GM19455 (cell line): ENCODE measurements around the gene S100A4.

Experiments used
- ATAC-seq: cut with Tn5 transposase; IDR thresholded peaks from one replicate; pipeline ENCODE4 v1.9.1; 2021; ENCODE audit not compliant: unreplicated experiment

The S100A4 gene

GRCh38 chr1:153513023-153513422 lies 32.6 kb downstream of the S100A4 start:
- ATAC-seq = no peak

DNA sequence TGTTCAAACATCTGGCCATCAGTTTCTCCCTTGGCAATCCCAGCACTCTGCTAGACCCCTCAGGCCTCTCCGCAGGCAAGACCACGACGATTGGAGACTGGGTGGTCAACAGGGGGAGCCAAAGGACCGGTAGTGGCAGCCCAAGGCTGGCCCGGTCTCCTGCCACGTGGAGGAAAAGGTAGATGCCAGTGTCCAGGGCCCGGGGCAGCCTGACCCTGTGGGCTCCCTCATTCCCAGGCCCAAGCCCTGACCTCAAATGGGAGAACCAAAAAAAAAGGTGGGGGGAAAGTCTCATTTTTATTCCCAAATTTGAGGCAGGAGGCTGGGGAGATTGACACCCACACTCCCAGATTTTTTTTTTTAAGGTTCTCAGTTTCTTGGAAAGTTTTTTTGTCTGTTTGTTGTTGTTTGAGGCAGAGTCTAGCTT lies 34.6 kb downstream of the S100A4 start:
- no peak for ATAC-seq

DNA sequence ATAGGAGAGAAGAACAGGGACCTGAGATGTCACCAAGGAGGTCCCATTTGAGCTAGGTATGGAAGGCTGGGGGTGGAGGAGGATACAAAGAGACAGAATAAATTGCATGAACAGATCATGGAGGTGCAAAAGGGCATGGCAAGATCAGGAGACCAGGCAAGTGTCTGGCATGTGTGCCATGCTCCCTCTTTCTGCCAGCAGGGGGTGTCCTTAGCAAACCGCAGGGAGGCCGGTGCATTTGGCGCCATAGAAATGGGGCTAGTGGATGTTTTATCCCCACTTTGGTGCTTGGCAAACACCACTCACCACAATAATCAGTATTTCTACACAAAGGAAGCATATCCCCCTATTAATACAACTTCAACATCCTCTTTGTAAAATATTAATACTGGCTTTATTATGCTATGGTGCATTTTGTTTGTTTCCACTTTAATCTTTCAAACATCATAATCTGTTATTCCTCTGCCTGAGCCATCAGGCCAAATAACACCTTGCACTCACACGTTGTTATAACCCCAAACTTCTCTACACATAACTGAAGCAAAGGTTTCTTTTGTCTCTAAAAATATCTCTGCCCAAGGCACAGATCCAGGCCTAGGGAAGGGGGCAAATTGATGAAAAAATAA lies 35.8 kb downstream of the S100A4 start:
- no peak for ATAC-seq

- no peak for ATAC-seq
Observed at GRCh38 chr1:153509036-153509435, 36.6 kb downstream of the S100A4 start.

DNA sequence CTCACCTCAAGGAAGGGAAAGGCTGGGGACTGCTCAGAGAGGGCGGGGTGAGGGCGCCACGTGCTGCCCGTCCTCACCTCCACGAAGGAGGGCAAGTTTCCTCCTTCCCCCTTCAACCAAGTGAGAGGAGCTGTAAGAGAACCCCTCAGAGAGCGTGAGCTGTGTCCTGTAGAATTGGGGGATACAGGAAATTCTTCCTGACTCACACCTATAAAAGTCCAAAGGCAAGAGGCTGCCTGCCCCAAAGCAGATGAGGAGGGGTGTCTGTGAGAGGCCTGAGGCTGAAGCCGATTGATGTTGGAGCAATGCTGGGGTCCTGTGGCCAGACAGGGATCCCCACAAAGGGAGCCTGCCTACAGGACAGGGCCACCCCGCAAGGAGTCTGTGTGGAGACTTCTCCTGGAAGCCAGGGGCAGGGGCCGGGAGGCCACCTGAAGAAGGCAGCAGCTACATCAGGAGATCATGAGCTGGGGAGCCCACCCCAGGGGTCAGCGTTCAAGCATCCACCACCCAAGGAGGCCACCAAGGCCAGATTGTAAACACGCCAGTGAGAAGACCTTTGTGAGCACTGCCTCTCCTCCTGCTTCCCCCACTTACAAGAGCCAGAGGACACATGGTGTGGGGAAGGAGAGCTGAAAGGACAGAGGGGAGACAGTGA lies 37.6 kb downstream of the S100A4 start:
- ATAC-seq = no peak

DNA sequence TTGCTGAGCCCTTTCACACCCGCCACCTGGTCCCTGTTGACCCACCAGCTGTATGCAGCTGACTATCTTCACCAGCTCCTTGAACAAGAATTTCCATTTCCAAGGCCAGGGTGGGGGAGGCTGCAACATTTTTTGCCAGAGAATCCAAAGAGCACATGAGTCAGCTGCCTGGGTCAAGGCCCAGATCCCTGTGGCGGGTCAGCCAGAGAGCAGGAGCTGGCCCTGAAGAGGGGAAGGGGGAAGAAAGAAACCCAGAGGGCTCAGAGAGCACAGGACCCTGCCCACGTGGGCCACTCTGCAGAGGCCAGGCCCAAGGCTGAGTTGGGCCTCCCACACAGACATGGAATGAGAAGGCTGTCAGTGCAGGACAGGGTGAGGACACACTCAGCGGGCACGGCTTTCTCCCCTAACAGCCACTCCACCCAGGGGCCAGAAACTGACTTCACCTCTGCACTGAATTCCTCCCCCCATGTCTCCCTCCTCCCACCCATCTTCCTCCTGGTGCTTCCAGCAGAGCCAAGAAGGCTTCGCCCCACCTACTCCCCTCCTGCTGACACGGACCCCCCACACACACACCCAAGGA lies 38.7 kb downstream of the S100A4 start:
- ATAC-seq = no peak

DNA sequence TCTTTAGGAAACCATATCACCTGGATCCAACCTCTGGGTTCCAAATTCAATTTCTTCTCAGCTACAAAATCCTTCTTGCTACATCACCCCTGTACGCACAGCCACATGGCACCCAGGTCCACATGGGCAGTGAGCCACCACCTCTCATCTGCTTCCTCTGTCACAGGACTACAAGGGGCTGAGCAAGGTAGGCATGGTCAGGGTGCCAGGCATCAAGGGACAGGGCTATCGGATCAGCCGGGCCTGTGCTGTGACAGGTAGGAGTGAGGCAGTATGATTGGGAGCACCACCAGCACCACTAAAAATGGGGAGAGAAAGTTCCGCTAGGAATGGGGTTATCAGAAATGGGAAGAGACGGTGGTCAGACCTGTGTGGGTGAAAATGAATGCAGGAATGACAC lies 39.2 kb downstream of the S100A4 start:
- ATAC-seq = no peak

DNA sequence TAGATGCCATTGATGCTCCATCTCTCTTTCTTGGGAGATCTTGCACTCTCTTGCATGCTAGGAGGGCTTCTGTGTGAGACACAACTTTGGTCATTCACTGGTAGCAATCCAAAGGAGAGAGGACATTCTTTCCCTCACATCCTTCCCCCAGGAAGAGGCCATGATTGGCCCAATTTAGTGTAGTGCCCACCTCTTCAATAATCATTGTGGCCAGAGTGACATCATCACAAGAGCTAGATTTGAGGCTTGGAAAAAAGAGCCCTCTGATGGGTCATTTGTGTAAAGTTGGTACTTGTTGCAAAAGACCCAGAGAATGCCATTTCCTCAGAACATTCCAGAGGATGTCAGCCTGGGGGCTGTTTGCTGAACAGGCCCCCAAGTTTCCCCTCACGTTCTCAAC lies 40.0 kb downstream of the S100A4 start:
- no peak for ATAC-seq

DNA sequence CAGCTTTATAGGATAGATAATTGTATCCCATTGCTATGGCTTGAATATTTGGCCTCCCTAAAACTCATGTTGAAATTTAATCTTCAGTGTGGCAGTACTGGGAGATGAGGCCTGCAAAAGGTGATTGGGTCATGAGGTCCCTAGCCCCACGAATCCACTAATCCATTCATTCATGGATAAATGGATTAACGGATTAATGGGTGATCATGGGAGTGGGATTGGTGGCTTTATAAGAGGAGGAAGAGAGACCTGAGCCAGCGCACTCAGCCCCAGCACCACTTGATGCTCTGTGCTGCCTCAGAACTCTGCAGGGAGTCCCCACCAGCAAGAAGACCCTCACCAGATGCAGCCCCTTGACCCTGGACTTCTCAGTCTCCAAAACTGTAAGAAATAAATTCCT lies 41.8 kb downstream of the S100A4 start:
- no peak for ATAC-seq

DNA sequence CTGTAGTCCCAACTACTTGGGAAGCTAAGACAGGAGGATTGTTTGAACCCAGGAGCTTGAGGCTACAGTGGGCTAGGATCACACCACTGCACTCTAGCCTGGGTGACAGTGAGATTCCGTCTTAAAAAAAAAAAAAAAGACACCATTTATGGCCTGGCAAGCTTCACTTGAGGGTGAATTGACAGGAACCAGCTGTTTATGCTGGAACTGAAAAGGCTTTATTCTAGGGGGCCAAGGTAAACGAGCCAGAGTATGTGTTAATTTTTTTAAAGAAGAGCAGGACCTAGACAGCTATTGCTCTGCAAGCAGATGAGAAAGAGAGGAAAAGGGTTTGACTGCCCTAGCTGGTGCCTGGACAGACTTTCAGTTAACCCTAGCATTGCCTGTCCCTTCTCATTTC lies 46.9 kb downstream of the S100A4 start:
- ATAC-seq = no peak

DNA sequence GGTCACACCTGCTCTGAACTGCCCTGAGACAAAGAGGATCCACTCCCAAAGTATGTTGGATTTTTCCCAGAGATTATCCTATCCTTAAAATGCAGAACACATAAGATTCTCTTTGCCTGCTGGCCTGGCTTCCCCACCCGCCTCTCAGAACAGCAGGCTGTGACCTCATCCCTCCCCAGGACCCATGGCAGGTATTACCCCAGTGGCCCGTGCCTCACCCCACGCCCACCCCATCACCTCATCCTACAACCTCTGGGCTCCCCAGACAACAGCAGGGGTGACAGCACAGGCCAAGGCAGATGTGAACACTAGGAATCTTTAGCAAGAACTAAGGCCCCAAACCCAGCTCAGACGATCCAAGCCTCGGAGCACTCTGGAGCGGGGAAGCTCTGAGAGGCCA lies 50.1 kb downstream of the S100A4 start:
- no peak for ATAC-seq

- no peak for ATAC-seq
Observed at GRCh38 chr1:153494976-153495535, 50.5 kb downstream of the S100A4 start.
